H1 (cell line): ENCODE data around the gene ALG6. TPM values are rescaled to one million over a fixed set of nuclear protein-coding genes. Genes with fewer than 3 reads are reported as not detected.

Source experiments
- CTCF ChIA-PET: fragments of 300-600 bp; sonication (Branson Sonifier 250); formaldehyde crosslinking; loops from one replicate; lab custom pipeline; 2021; ENCODE audit not compliant: partially characterized antibody; lab: Charles Lee
- POLR2A ChIA-PET: fragments of 300-600 bp; sonication (Branson Sonifier 250); formaldehyde crosslinking; loops from one replicate; lab custom pipeline; 2021; ENCODE audit warnings: inconsistent platforms; ENCODE audit not compliant: partially characterized antibody; lab: Charles Lee
- DNase-seq, 2 experiments: peaks; one replicate each; pipeline versions ENCODE4 v3.0.0 to v3.0.0-alpha.2; 2010 to 2022; ENCODE audit warnings: low spot score in 2 of 2, low read depth in 1 of 2, mixed read lengths in 1 of 2
- FAIRE-seq: peaks from 2 replicates; lab custom pipeline; 2011; peaks lifted over from hg19 to GRCh38; lab: Jason Lieb, UNC
- H2AFZ ChIP-seq: 2 replicates; pipeline ENCODE4 v1.8.1; 2012; ENCODE audit warnings: low read length, inconsistent platforms
- H2AK5ac ChIP-seq: 2 replicates; pipeline ENCODE4 v1.6.1; 2013; ENCODE audit warnings: low read depth, low read length
- H2BK120ac ChIP-seq: replicated peaks from 2 replicates; pipeline ENCODE3; 2013; ENCODE audit warnings: low read depth, low read length, inconsistent platforms
- H2BK12ac ChIP-seq: 2 replicates; pipeline ENCODE4 v1.6.1; 2013; ENCODE audit warnings: low read depth, low read length
- H2BK15ac ChIP-seq: 2 replicates; pipeline ENCODE4 v1.6.1; 2013; ENCODE audit warnings: low read length
- H2BK20ac ChIP-seq: 2 replicates; pipeline ENCODE4 v1.6.1; 2013; ENCODE audit warnings: low read length
- H2BK5ac ChIP-seq: 2 replicates; pipeline ENCODE4 v1.6.1; 2013; ENCODE audit warnings: low read depth, low read length
- H3K14ac ChIP-seq: 2 replicates; pipeline ENCODE4 v1.6.1; 2013; ENCODE audit warnings: inconsistent platforms; ENCODE audit not compliant: insufficient read length
- H3K18ac ChIP-seq: 2 replicates; pipeline ENCODE4 v1.6.1; 2013; ENCODE audit warnings: low read length; ENCODE audit errors: extremely low read depth
- H3K23ac ChIP-seq: 2 replicates; pipeline ENCODE4 v1.6.1; 2013; ENCODE audit warnings: inconsistent platforms; ENCODE audit not compliant: insufficient read length
- H3K23me2 ChIP-seq: 2 replicates; pipeline ENCODE4 v1.6.1; 2013; ENCODE audit warnings: low read depth, low read length
- H3K27ac ChIP-seq: 2 replicates; pipeline ENCODE4 v1.6.1; 2011; ENCODE audit warnings: low read depth, low read length, inconsistent platforms
- H3K27me3 ChIP-seq, 4 experiments: replicated peaks in 1 of 4; 1 replicate in 1 of 4; 2 replicates in 3 of 4; pipeline versions ENCODE4 v1.6.1 to v1.8.1; 2011 to 2013; ENCODE audit warnings: low read length in 3 of 4, mild to moderate bottlenecking in 3 of 4, inconsistent platforms in 2 of 4, mixed read lengths in 2 of 4, moderate library complexity in 1 of 4; ENCODE audit not compliant: control insufficient read depth in 3 of 4, insufficient read depth in 3 of 4; ENCODE audit errors: extremely low read depth in 1 of 4
- H3K36me3 ChIP-seq, 4 experiments: 2 replicates each; pipeline versions ENCODE4 v1.6.1 to v1.8.1; 2011 to 2013; ENCODE audit warnings: mild to moderate bottlenecking in 4 of 4, low read length in 3 of 4, moderate library complexity in 2 of 4, control low read depth in 1 of 4, inconsistent platforms in 1 of 4; ENCODE audit not compliant: insufficient read depth in 4 of 4, control insufficient read depth in 2 of 4
- H3K4ac ChIP-seq: replicated peaks from 2 replicates; pipeline ENCODE3; 2013; ENCODE audit warnings: low read length, low read depth, mixed read lengths, inconsistent platforms; ENCODE audit not compliant: insufficient read length
- H3K4me1 ChIP-seq, 4 experiments: replicated peaks in 1 of 4; 1 replicate in 1 of 4; 2 replicates in 3 of 4; pipeline versions ENCODE4 v1.6.1 to v1.8.1; 2011 to 2013; ENCODE audit warnings: low read length in 3 of 4, inconsistent platforms in 2 of 4, mixed read lengths in 1 of 4; ENCODE audit not compliant: insufficient read depth in 4 of 4, control insufficient read depth in 3 of 4
- H3K4me2 ChIP-seq, 2 experiments: 2 replicates each; pipeline versions ENCODE4 v1.6.1 to v1.8.1; 2011 to 2013; ENCODE audit warnings: low read depth in 2 of 2, low read length in 2 of 2, control low read depth in 1 of 2, inconsistent platforms in 1 of 2, mild to moderate bottlenecking in 1 of 2; ENCODE audit not compliant: insufficient read depth in 1 of 2
- H3K4me3 ChIP-seq, 4 experiments: fragments of 200-600, 300-600 bp in 1 of 4; sonication (generic), shearing (Covaris generic), sonication (Bioruptor Twin) in 1 of 4; 2 replicates each; pipeline versions ENCODE4 v1.5.1 to v1.8.1; 2011 to 2016; ENCODE audit warnings: low read length in 4 of 4, low read depth in 3 of 4, control low read depth in 2 of 4, inconsistent platforms in 2 of 4, mild to moderate bottlenecking in 2 of 4, mixed read lengths in 1 of 4, moderate library complexity in 1 of 4; ENCODE audit not compliant: insufficient read depth in 2 of 4; ENCODE audit errors: extremely low read depth in 1 of 4
- H3K56ac ChIP-seq: replicated peaks from 2 replicates; pipeline ENCODE3; 2013; ENCODE audit warnings: low read depth, mild to moderate bottlenecking, mixed read lengths, low read length, inconsistent platforms; ENCODE audit not compliant: insufficient read length
- H3K79me1 ChIP-seq: 2 replicates; pipeline ENCODE4 v1.6.1; 2013; ENCODE audit warnings: low read depth, low read length, control low read depth
- H3K79me2 ChIP-seq, 2 experiments: 2 replicates each; pipeline versions ENCODE4 v1.6.1 to v1.8.1; 2012 to 2013; ENCODE audit warnings: low read length in 2 of 2, mild to moderate bottlenecking in 2 of 2, inconsistent platforms in 1 of 2; ENCODE audit not compliant: insufficient read depth in 2 of 2, control insufficient read depth in 1 of 2
- H3K9ac ChIP-seq, 4 experiments: replicated peaks in 1 of 4; 1 replicate in 1 of 4; 2 replicates in 3 of 4; pipeline versions ENCODE4 v1.6.1 to v1.8.1; 2011 to 2013; ENCODE audit warnings: low read depth in 3 of 4, low read length in 3 of 4, control low read depth in 2 of 4, mild to moderate bottlenecking in 2 of 4, moderate library complexity in 2 of 4, inconsistent platforms in 1 of 4; ENCODE audit errors: extremely low read depth in 1 of 4
- H3K9me3 ChIP-seq, 2 experiments: 2 replicates each; pipeline versions ENCODE4 v1.6.1 to v1.8.1; 2012 to 2013; ENCODE audit warnings: mild to moderate bottlenecking in 2 of 2, moderate library complexity in 2 of 2, control low read depth in 1 of 2, inconsistent platforms in 1 of 2, low read depth in 1 of 2, low read length in 1 of 2, mixed read lengths in 1 of 2; ENCODE audit not compliant: insufficient read depth in 2 of 2
- H4K20me1 ChIP-seq, 2 experiments: replicated peaks in 1 of 2; 2 replicates each; pipeline versions ENCODE3 to v1.8.1; 2011 to 2013; ENCODE audit warnings: inconsistent platforms in 2 of 2, low read length in 2 of 2, mild to moderate bottlenecking in 1 of 2; ENCODE audit not compliant: insufficient read depth in 2 of 2, control insufficient read depth in 1 of 2
- H4K5ac ChIP-seq: 2 replicates; pipeline ENCODE4 v1.6.1; 2013; ENCODE audit warnings: low read length, low read depth, mixed read lengths, inconsistent platforms; ENCODE audit not compliant: insufficient read length
- H4K8ac ChIP-seq: 2 replicates; pipeline ENCODE4 v1.8.0; 2013; ENCODE audit warnings: mild to moderate bottlenecking, moderate library complexity, low read length, inconsistent platforms; ENCODE audit not compliant: insufficient read depth; ENCODE audit errors: extremely low read depth
- H4K91ac ChIP-seq: replicated peaks from 2 replicates; pipeline ENCODE3; 2013; ENCODE audit warnings: low read length, mixed read lengths, inconsistent platforms; ENCODE audit not compliant: insufficient read length
- ASH2L ChIP-seq: fragments of 200-600, 300-600 bp; sonication (generic); IDR thresholded peaks from one replicate; pipeline ENCODE4 v1.7.1; 2017; ENCODE audit warnings: low read length
- ATF2 ChIP-seq: IDR thresholded peaks from 2 replicates; pipeline ENCODE4 v1.6.1; 2012; ENCODE audit warnings: low read length, inconsistent platforms
- CEBPB ChIP-seq: IDR thresholded peaks from 2 replicates; pipeline ENCODE4 v1.6.1; 2012; ENCODE audit warnings: low read depth, low read length
- CTCF ChIP-seq, 3 experiments: IDR thresholded peaks; 1 replicate in 2 of 3; 2 replicates in 1 of 3; pipeline versions ENCODE4 v1.5.1 to v1.6.1; 2011; ENCODE audit warnings: low read length in 3 of 3, mild to moderate bottlenecking in 3 of 3, inconsistent platforms in 2 of 3, low read depth in 1 of 3, moderate library complexity in 1 of 3; ENCODE audit not compliant: insufficient read depth in 1 of 3; ENCODE audit errors: control extremely low read depth in 1 of 3
- EP300 ChIP-seq, 2 experiments: IDR thresholded peaks; 1 replicate in 1 of 2; 2 replicates in 1 of 2; pipeline ENCODE4 v1.6.1; 2011 to 2012; ENCODE audit warnings: low read depth in 2 of 2, low read length in 2 of 2, mild to moderate bottlenecking in 2 of 2, borderline replicate concordance in 1 of 2, inconsistent platforms in 1 of 2, moderate library complexity in 1 of 2
- RNF2 ChIP-seq: fragments of 200-900, 300-1000 bp; sonication (generic); IDR thresholded peaks from 2 replicates; pipeline ENCODE4 v1.7.1; 2016; ENCODE audit warnings: borderline replicate concordance, low read depth, mild to moderate bottlenecking, antibody characterized with exemption, low read length; ENCODE audit not compliant: poor library complexity, severe bottlenecking; ENCODE audit errors: missing control alignments
- WGBS, 2 experiments: shearing (Covaris generic) in 1 of 2; methylation state at CpG; one replicate each; pipeline versions ENCODE4 v1.1.6 to v1.1.7; 2013 to 2015; ENCODE audit warnings: low lambda C conversion rate in 2 of 2, mixed read lengths in 2 of 2, inconsistent platforms in 1 of 2, low coverage in 1 of 2, missing lambda C conversion rate in 1 of 2; ENCODE audit not compliant: insufficient replicate concordance in 2 of 2, insufficient coverage in 1 of 2, insufficient read length in 1 of 2; ENCODE audit errors: extremely low coverage in 1 of 2, missing lambda C conversion rate in 1 of 2; 5-methylcytosine and 5-hydroxymethylcytosine counted together
- polyA plus RNA-seq, 7 experiments: library from polyadenylated mRNA; depleted of rRNA in 3 of 7; stranded (reverse) in 5 of 7; unstranded in 2 of 7; fragments of >200 nt in 5 of 7; fragments of 200-250 nt in 2 of 7; gene quantifications; 1 replicate in 5 of 7; 2 replicates in 1 of 7; 4 replicates in 1 of 7; pipeline versions ENCODE4 v1.2.1 to v1.2.3, GENCODE V29; 2011 to 2013; ENCODE audit warnings: missing spikeins in 2 of 7, mixed read lengths in 2 of 7
- total RNA-seq: library from RNA; stranded (reverse); fragmentation: NEBNext Ultra II Directional; extraction: Animal tissue kit (Norgen Biotek cat#: 25700); gene quantifications from 2 replicates; pipeline ENCODE4 v1.2.1, GENCODE V29; 2021

ALG6 gene
- total and polyA plus RNA-seq, 2 of the 8 experiments (the other 6 are each of a cell fraction or from before 2014, with no cell fraction given), result 17.8 to 26.8 TPM

DNA sequence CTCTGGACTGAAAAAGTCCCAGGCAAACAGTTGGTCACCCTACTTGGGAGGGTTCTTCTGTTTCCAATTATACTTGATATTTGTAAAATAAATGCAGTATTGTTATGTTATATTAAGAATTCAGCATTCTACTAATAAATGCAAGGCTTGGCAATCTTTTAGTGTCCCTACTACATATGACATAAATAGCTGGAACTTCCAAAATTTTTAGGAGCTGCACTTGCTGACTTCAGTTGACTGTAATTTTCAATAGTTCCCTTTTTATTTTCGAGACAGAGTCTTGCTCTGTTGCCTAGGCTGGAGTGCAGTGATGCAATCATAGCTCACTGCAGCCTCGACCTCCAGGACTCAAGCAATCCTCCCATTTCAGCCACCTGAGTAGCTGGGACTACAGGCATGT lies 25.0 kb upstream of the ALG6 start:
- no peaks in the 10 kb centered on the region; a peak in 1 of 7 replicates for H3K27me3 ChIP-seq
- H3K4ac ChIP-seq, result no peak overlapping the region
- 89% methylated on average over 2 of the region's 2 CpGs; no CpG with 5 or more reads in 1 of the 2 experiments for WGBS, 2 experiments
- no peaks in the 10 kb centered on the region for H3K23me2 ChIP-seq
- no peak overlapping the region for H4K8ac ChIP-seq
- H2AK5ac ChIP-seq, result no peak overlapping the region
- no peak overlapping the region for H4K91ac ChIP-seq
- POLR2A ChIA-PET, result no interaction called here
- H4K5ac ChIP-seq, result no peak overlapping the region
- H2AFZ ChIP-seq, result no peak overlapping the region
- no peak overlapping the region for H3K23ac ChIP-seq
- no peak overlapping the region for H2BK12ac ChIP-seq
- H3K79me1 ChIP-seq, result no peaks in the 10 kb centered on the region
- H3K9me3 ChIP-seq, result no peaks in the 10 kb centered on the region
- H3K18ac ChIP-seq, result no peak overlapping the region
- no peak overlapping the region for H3K4me2 ChIP-seq
- H4K20me1 ChIP-seq, result no peaks in the 10 kb centered on the region
- no peak overlapping the region for H3K9ac ChIP-seq
- H2BK120ac ChIP-seq, result no peak overlapping the region
- H3K14ac ChIP-seq, result no peak overlapping the region
- CTCF ChIA-PET, result interaction anchor here (0.6 to 2.8 kb wide), 6 partner anchors 16 to 196 kb away, joined by 3 to 14 read pairs (median 4); no protein-coding TSS in a partner anchor
- TF ChIP-seq CTCF (IDR thresholded peaks at IDR 0.05; ENCODE audit: control extremely low read depth in 1 of 3, insufficient read depth in 1 of 3, low read depth in 1 of 3, low read length in 3 of 3), result no peak
- no peak for TF ChIP-seq CEBPB
- no peak for TF ChIP-seq EP300 (IDR thresholded peaks at IDR 0.05; ENCODE audit: borderline replicate concordance in 1 of 2, low read depth in 2 of 2, low read length in 2 of 2)
- no peak for TF ChIP-seq ATF2
- no peak for TF ChIP-seq ASH2L
- TF ChIP-seq RNF2, result no peak
- H3K4me1 ChIP-seq, result peaks cover 0 to 7% (median 2%) of the 10 kb centered on the region in 4 experiments; a peak in 2 of 7 replicates
- H2BK15ac ChIP-seq, result no peak overlapping the region
- H2BK5ac ChIP-seq, result no peak overlapping the region
- DNase-seq, result no peak
- H2BK20ac ChIP-seq, result no peak overlapping the region
- H3K36me3 ChIP-seq, result no peaks in the 10 kb centered on the region
- H3K4me3 ChIP-seq, result no peak overlapping the region
- no peak overlapping the region for H3K27ac ChIP-seq
- H3K56ac ChIP-seq, result no peak overlapping the region
- H3K79me2 ChIP-seq, result no peaks in the 10 kb centered on the region
- no peak for FAIRE-seq
